Upper lobe of left lung (tissue), 6 donors: ENCODE data around the gene CKS2. TPM values are rescaled to one million over a fixed set of nuclear protein-coding genes. Genes with fewer than 3 reads are reported as not detected.
A peak's percentile ranks its signal among the peaks of the same experiment; 100 is the strongest.

Experiments used
- ATAC-seq, 2 donors: fragments of 200-7000 bp; cut with Tn5 transposase; one replicate each; pipeline ENCODE4 v1.9.1; 2022; ENCODE audit warnings: mild to moderate bottlenecking in 2 of 2, moderate library complexity in 2 of 2; ENCODE audit not compliant: low FRiP score in 2 of 2
- DNase-seq, 2 donors: peaks; one replicate each; pipeline ENCODE4 v3.0.0-alpha.2; 2019 to 2020
- H3K27ac ChIP-seq, 4 donors: fragments of 200-600 bp; sonication (generic); one replicate each; pipeline ENCODE4 v1.5.1; 2016 to 2019
- H3K27me3 ChIP-seq, 4 donors: fragments of 200-600 bp; sonication (generic); one replicate each; pipeline ENCODE4 v1.5.1; 2017 to 2019
- H3K36me3 ChIP-seq, 4 donors: fragments of 200-600 bp; sonication (generic); one replicate each; pipeline ENCODE4 v1.5.1; 2016 to 2019
- H3K4me1 ChIP-seq, 4 donors: fragments of 200-600 bp; sonication (generic); one replicate each; pipeline ENCODE4 v1.5.1; 2018 to 2019
- H3K4me3 ChIP-seq, 4 donors: fragments of 200-600 bp; sonication (generic); one replicate each; pipeline ENCODE4 v1.5.1; 2017 to 2019; ENCODE audit warnings: mild to moderate bottlenecking in 2 of 4, moderate library complexity in 1 of 4
- H3K9me3 ChIP-seq, 4 donors: fragments of 200-600 bp; sonication (generic); one replicate each; pipeline ENCODE4 v1.5.1; 2018 to 2019
- EP300 ChIP-seq, 4 donors: sonication (generic); formaldehyde crosslinking; IDR thresholded peaks; one replicate each; pipeline ENCODE4 v1.5.1; 2017; ENCODE audit warnings: antibody characterized with exemption in 4 of 4, control low read depth in 2 of 4
- POLR2A ChIP-seq, 4 donors: fragments of 450-650 bp; IDR thresholded peaks; one replicate each; pipeline ENCODE4 v1.5.1; 2016 to 2017; ENCODE audit warnings: antibody characterized with exemption in 4 of 4, mild to moderate bottlenecking in 2 of 4
- POLR2AphosphoS5 ChIP-seq, 2 donors: sonication (generic); formaldehyde crosslinking; IDR thresholded peaks; one replicate each; pipeline ENCODE4 v1.5.1; 2017; ENCODE audit warnings: antibody characterized with exemption in 2 of 2
- WGBS, 2 donors: methylation state at CpG; one replicate each; pipeline ENCODE4 v1.1.5; 2017 to 2018; 5-methylcytosine and 5-hydroxymethylcytosine counted together
- total RNA-seq, 6 donors: library from RNA; depleted of rRNA in 4 of 6; stranded (reverse); fragments of >200 nt in 4 of 6; gene quantifications; one replicate each; pipeline versions ENCODE4 v1.1.0 to v1.2.1, GENCODE V29; 2016 to 2021
- TF ChIP-seq, protein P1 (sequence below), 6 experiments: fragments of 450-650 bp in 4 of 6; fragments of 200-600 bp in 2 of 6; sonication (generic) in 2 of 6; IDR thresholded peaks; one replicate each; pipeline ENCODE4 v1.5.1; 2016 to 2019; ENCODE audit warnings: antibody characterized with exemption in 6 of 6
- donor health status: DM: no; HTN: no; CAD: no; lungs with moderate emphysema.
- donor health status: DM: no; HTN: yes; CAD: no; lungs with severe emphysema.

CKS2 gene
- total RNA-seq, 6 donors from 2014 or later, result 13.0 to 107 (median 22.7) TPM

DNA sequence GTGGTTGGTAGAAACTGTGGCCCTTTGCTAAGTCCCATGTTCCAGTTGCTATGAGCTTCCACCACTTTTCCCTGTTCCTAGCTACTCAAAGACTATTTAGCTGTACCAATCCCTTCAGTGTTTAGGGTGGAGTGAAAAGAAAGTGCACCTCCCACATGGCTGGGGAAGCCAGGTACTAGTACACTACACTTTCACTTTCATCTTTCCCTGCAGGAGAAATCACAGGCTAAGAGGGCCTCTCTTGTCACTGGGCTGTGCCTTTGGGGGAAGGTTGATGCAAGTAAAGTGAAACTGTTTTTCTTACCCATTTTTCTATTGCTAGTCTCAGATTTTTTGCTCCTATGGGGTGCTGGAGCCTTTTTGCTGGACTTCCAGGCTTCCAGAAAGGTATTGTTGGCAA is 33.5 kb upstream of the CKS2 start:
- peak; percentile 36 to 82 for ATAC-seq
- peak in 1 of 2 donors; percentile 57 for DNase-seq
- H3K27me3 ChIP-seq, result no peaks in the 10 kb centered on the region
- no peak overlapping the region for H3K4me3 ChIP-seq
- peaks cover 3 to 14% (median 9%) of the 10 kb centered on the region in 4 donors for H3K4me1 ChIP-seq
- no peak for TF ChIP-seq POLR2A (IDR thresholded peaks at IDR 0.05)
- TF ChIP-seq EP300 (IDR thresholded peaks at IDR 0.05), result no peak
- TF ChIP-seq POLR2AphosphoS5 (IDR thresholded peaks at IDR 0.05), result no peak
- TF ChIP-seq, protein P1, sequence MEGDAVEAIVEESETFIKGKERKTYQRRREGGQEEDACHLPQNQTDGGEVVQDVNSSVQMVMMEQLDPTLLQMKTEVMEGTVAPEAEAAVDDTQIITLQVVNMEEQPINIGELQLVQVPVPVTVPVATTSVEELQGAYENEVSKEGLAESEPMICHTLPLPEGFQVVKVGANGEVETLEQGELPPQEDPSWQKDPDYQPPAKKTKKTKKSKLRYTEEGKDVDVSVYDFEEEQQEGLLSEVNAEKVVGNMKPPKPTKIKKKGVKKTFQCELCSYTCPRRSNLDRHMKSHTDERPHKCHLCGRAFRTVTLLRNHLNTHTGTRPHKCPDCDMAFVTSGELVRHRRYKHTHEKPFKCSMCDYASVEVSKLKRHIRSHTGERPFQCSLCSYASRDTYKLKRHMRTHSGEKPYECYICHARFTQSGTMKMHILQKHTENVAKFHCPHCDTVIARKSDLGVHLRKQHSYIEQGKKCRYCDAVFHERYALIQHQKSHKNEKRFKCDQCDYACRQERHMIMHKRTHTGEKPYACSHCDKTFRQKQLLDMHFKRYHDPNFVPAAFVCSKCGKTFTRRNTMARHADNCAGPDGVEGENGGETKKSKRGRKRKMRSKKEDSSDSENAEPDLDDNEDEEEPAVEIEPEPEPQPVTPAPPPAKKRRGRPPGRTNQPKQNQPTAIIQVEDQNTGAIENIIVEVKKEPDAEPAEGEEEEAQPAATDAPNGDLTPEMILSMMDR (IDR thresholded peaks at IDR 0.05), result no peak
- H3K36me3 ChIP-seq, result no peaks in the 10 kb centered on the region
- H3K9me3 ChIP-seq, result peaks cover 13 to 20% (median 15%) of the 10 kb centered on the region in 4 donors
- H3K27ac ChIP-seq, result peak overlapping the region in 2 of 4 donors; percentile 4 to 43

DNA sequence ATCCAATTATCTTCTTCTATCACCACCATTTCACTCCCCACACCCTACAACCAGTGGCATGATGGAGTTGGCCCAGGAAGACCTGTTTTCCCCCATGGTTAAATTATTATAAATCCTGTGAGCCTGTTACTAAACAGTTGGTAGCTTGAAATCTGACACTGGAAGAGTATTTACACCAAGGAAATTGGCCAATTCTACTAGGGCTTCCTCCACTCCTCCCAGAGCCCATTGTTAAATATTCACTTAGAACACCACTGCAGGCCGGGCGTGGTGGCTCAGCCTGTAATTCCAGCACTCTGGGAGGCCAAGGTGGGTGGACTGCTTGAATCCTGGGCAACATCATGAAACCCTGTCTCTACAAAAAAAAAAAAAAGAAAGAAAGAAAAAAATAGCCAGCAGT is 32.4 kb upstream of the CKS2 start:
- no peak for ATAC-seq
- no peaks in the 10 kb centered on the region for H3K36me3 ChIP-seq
- no peaks in the 10 kb centered on the region for H3K27me3 ChIP-seq
- H3K27ac ChIP-seq, result no peak overlapping the region
- TF ChIP-seq EP300 (IDR thresholded peaks at IDR 0.05), result no peak
- TF ChIP-seq POLR2A (IDR thresholded peaks at IDR 0.05), result no peak
- TF ChIP-seq POLR2AphosphoS5 (IDR thresholded peaks at IDR 0.05), result no peak
- TF ChIP-seq, protein P1 (IDR thresholded peaks at IDR 0.05), result no peak
- WGBS, 2 donors, result 81 to 83% methylated on average over 2 of the region's 2 CpGs
- H3K9me3 ChIP-seq, result peaks cover 8 to 12% (median 10%) of the 10 kb centered on the region in 4 donors
- DNase-seq, result no peak
- H3K4me3 ChIP-seq, result no peak overlapping the region
- peaks cover 3 to 17% (median 12%) of the 10 kb centered on the region in 4 donors for H3K4me1 ChIP-seq

- TF ChIP-seq, protein P1 (IDR thresholded peaks at IDR 0.05), result peak; percentile 52 to 76 (median 70)
- TF ChIP-seq POLR2AphosphoS5 (IDR thresholded peaks at IDR 0.05), result no peak
- peaks cover 2 to 6% (median 4%) of the 10 kb centered on the region in 4 donors for H3K9me3 ChIP-seq
- H3K27ac ChIP-seq, result no peak overlapping the region
- H3K4me3 ChIP-seq, result no peak overlapping the region
- no peaks in the 10 kb centered on the region for H3K27me3 ChIP-seq
- H3K4me1 ChIP-seq, result peaks cover 3 to 17% (median 14%) of the 10 kb centered on the region in 4 donors
- DNase-seq, result no peak
- no peaks in the 10 kb centered on the region for H3K36me3 ChIP-seq
- ATAC-seq, result peak; percentile 70 to 75
- WGBS, 2 donors, result 59 to 60% methylated on average over 5 of the region's 5 CpGs
These were observed 31.8 kb upstream of the CKS2 start for GRCh38 chr9:89278997-89279739.

DNA sequence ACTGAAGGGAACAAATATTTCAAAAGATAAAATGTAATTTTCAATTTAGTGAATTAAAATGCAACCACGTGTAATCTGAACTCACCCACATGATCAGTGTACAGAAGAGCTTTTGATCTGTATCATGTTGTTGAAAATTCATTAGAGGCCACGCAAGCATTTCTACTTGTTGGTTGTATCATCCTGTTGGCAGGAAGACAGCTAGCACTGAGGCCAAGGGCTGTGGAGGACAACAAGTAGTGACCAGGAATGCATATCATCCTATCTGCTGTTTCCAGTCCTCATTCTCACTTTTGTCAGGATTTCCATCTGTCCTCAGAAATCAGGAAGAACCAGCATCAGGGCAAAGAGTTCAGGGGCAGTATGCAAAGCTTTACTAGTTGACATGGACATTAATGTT is 29.9 kb upstream of the CKS2 start:
- WGBS, 2 donors, result 63 to 71% methylated on average over 2 of the region's 2 CpGs
- Histone ChIP-seq H3K36me3 (no peaks in the 10 kb centered on the region), H3K4me1 (peaks cover 3 to 17% (median 14%) of the 10 kb centered on the region in 4 donors), H3K27ac (peak overlapping the region in 2 of 4 donors; percentile 61 to 66), H3K27me3 (no peaks in the 10 kb centered on the region), H3K4me3 (no peak overlapping the region), H3K9me3 (no peaks in the 10 kb centered on the region)
- TF ChIP-seq POLR2A (IDR thresholded peaks at IDR 0.05), result no peak
- TF ChIP-seq, protein P1 (IDR thresholded peaks at IDR 0.05), result no peak
- no peak for TF ChIP-seq EP300 (IDR thresholded peaks at IDR 0.05)
- no peak for TF ChIP-seq POLR2AphosphoS5 (IDR thresholded peaks at IDR 0.05)
- DNase-seq (no peak), ATAC-seq (no peak)
